ENCODE measurements around the gene SIRT7.
"Not testable (repeated sequence)": the region's sequence is repeated elsewhere in the genome, so short reads cannot be mapped to it uniquely, and the experiment has no call there.

SIRT7 gene

DNA sequence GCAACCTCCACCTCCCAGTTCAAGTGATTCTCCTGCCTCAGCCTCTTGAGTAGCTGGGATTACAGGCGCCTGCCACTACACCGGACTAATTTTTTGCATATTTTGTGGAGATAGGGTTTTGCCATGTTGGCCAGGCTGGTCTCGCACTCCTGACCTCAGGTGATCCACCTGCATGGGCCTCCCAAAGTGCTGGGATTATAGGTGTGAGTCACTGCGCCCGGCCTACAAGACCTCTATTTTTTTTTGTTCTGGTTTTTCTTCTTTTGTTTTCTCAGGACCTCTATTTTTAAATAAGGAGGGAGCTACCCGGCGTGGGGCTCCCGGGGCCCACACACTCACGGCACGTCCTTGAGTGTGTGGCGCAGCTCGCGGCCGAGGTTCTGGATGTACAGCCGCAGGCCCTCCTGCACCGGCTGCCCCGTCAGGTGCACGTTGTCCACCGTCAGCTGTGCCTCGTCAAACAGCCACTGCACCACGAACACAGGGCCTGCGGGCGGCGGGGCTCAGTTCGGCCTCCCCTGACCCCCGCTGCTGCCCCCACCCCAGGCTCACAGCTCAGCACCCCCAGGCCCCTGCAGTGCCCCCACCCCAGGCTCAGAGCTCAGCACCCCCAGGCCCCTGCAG, 37.2 kb upstream of the SIRT7 start:
- DNase-seq = no peak

DNA sequence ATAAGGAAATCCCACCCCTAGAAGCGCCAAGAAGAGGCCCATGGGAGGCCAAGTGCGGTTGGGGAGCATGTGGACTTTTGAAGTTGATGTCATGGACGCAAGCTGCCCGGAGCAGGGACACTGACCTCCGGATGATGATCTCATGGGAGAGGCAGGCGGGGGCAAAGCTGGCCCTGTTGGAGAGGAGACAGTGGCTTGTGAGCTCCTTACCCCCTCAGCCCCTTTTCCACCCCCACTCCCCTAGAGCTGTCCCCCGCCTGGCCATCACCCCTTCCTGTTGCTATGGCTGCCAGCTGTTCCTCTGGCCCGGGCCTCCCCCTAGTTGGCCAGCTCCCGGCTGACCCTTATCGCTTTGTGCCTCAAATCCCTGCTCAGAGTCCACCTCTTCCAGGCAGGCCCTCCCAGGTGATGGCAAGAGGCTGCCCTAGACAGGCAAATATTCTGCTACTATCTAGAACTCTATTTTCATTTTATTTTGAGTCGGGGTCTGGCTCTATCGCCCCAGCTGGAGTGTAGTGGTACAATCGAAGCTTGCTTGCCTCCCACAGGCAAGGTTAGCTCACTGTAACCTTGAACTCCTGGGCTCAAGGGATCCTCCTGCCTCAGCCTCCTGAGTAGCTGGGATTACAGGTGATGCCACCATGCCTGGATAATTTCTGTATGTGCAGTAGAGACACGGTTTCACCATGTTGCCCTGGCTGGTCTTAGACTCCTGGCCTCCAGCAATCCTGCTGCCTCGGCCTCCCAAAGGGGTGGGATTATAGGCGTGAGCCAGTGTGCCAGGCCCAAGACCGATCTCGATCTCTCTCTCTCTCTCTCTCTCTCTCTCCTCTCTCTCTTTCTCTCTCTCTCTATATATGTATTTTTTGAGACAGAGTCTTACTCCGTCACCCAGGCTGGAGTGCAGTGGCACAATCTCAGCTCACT, 36.4 kb upstream of the SIRT7 start:
- no peak for DNase-seq

DNA sequence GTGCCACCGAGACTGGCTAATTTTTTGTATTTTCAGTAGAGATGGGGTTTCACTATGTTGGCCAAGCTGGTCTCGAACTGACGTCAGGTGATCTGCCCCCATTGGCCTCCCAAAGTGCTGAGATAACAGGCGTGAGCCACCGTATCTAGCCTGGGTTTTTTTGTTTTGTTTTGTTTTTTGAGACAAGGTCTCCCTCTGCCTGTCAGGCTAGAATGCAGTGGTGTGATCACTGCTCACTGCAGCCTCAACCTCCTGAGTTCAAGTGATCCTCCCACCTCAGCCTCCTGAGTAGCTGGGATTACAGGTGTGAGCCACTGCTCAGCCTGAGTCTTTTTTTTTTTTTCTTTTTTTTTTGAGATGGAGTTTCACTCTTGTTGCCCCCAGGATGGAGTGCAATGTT, 35.5 kb upstream of the SIRT7 start:
- not testable (repeated sequence) for DNase-seq

DNA sequence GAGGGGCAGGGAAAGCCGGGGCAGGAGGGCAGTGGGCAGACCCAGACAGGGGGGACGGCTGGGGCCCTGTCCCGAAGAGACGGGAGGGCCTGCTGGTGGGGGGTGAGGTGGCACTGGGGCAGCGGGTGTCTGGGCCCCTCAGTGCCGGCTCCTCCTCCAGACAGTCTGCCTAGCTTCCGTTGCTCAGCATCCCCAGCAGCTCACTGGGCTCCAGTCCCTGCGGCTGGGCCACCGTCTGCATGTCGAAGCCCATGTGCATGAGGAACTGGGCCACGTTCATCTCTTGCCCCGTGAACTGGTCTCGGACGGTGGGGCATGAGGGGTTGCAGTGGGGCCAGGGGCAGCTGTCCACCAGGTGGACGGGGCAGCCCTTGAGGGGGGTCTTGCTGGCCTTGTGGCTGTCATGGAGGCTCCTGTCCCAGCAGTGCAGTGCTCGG, 34.8 kb upstream of the SIRT7 start:
- DNase-seq = no peak

DNA sequence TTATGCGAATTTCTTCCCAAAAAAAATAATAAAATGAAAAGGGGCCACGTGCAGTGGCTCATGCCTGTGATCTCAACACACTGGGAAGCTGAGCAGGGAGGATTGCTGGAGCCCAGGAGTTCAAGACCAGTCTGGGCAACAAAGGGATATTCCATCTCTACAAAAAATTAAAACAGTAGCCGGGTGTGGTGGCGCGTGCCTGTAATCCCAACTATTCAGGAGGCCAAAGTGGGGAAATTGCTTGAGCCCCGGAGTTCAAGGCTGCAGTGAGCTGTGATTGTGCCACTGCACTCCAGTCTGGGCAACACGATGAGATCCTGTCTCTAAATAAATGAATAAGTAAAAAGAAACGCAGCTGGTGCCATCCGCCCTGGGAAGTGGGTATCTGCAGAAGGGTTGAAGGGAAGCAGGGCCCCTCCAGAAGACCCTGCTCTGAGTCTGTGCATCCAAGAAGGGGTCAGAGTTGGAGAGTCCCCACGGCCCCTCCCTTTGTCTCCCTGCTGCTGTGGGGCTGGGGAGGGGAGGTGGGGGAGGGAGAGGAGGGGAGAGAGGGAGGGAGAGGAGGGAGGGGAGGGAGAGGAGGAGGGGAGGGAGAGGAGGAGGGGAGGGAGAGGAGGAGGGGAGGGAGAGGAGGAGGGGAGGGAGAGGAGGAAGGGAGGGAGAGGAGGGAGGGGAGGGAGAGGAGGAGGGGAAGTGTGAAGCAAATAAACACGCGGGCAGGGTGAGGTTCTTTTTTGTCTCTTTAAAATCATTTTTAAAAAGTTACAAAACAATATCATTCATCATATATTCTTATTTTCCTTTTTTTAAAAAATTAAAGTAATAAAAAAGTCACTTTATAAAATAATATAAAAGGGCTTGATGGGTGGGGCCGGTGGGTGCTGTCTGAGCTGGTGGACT, 34.1 kb upstream of the SIRT7 start:
- DNase-seq = no peak

DNA sequence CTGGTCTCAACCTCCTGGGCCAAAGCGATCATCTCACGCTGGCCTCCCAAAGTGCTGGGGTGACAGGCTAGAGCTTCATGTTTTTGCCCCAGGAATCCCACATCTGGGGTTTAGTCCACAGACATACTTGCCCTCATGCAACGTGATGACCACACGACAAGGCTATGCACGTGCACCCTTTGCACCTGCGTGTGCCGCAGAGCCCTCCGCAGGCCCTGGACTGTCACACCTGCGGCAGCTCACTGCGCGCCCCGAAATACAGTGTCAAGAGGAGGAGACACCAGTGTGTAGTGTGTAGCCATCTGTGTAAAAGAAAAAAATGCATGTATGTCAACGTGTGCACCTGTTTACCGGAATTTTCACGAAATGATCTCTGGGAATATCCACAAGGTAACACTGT, 32.5 kb upstream of the SIRT7 start:
- DNase-seq = no peak

DNA sequence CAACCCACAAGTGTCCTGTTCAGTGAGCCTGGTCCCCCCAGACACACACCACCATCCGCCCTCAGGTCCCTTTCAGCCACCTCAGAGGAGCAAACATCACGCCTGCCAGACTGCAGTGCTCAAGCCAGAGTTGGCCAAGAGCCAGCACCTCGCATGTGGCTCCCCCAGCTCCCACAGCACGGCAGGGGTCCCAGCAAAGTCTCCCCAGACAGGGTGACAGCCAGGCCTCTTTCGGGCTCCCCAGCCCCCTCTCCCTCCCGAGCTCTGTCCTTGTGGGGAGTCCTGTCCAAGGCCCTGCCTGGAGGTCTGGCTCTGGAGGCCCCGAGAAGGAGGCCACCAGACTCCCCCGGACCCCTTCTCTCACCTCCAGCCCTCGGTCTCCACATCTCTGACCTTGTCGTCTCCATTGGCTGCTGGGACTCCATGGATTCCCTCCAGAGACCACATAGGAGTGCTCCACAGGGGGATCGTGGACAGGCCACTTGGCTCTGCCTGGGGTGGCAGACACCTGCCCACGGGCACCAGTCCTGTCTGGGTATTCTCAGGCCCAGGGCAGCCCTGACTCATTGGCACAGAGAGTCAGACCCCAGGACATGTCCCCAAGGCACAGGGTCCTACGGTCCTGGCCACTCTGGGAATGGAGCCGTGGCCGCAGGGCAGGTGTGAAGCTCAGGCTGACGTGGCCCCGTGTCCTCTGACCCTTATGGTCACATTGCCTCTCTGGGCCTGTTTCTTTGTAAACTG, 30.8 kb upstream of the SIRT7 start:
- DNase-seq = no peak

DNA sequence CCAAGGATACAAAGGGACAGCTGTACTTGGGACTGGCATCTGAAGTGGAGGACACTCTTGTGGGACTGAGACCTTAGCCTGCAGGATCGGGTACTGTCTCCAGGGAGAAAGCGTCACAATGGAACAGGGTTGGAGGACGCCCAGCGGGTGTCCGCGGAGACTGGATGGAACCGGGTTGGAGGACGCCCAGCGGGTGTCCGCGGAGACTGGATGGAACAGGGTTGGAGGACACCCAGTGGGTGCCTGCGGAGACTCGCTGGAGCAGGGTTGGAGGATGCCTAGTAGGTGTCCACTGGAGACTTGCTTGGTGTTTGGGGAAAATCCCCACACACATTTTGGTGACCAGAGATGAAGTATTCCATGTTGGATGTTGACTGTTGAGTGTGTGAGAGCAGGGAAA, 29.2 kb upstream of the SIRT7 start, which contains the start of gene MYADML2:
Gene MYADML2, minus strand, starts transcription at position 45 of the 400 bp plus-strand sequence. CDS start 5,492 bp downstream, outside the sequence.
- DNase-seq = peak in 1 of 51 donors; percentile 31

DNA sequence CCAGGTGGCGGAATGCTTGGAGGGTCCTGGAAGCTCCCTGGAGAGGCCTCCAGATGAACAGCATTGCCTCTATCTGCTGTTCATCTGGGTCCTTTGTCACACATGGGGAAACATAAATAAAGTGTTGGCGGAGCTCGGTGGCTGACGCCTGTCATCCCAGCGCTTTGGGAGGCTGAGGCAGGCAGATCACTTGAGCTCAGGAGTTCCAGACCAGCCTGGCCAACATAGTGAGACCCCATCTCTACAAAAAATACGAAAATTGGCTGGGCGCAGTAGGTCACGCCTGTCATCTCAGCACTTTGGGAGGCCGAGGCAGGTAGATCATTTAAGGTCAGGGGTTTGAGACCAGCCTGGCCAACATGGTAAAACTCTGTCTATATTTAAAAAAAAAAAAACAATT, 26.9 kb upstream of the SIRT7 start:
- no peak for DNase-seq

DNA sequence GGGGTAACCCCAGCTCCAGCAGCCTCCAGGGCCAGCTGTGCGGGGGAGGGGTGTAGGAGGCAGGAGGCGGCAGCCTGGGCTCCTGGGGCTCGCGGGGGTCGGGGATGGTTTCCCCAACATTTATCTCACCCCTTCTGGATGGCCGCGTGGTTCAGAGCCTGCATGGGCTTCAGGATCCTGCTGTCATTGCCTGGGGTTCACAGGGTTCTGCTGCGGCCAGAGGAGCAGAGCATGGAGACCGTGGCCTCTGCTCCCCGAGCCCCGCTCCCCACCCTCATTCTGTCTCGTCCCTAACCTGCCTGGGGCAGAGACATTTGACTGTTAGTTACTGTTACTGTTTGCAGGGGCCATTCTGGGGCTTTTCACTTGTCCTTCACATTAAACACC, 24.2 kb upstream of the SIRT7 start:
- DNase-seq = no peak

DNA sequence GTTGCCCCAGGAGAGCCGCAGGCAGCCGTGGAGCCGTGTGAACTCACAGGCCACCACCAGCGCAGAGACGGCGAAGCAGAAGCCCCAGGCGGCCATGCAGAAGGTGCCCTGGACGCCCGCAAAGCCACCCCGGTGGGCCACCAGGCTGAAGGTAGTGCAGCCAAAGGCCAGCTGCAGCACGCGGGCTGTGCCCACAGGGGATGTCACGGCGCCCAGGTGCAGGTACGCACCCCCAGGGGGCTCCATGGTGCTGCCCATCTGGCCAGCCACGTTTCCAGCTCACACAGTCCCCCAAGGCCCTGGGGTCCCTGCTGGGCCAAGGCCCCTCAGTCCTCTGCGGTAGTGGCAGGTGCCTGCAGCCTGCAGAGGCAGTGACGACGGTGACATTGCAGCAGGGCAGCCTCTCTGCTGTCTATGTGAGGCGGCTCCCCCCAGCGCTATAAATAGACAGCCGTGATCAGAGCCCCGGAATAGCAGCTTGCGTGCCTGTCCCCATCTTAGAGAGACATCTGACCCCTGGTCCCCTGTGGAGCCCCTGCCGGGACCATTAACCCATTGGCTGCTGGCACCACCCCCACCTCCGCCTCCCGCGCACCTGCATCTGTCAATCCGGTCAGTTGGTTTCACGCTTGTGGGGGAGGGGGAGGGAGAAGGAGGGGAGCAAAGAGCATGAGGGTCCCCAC, 23.6 kb upstream of the SIRT7 start:
- DNase-seq = peak in 5 of 51 donors; percentile 15 to 34 (median 22)

DNA sequence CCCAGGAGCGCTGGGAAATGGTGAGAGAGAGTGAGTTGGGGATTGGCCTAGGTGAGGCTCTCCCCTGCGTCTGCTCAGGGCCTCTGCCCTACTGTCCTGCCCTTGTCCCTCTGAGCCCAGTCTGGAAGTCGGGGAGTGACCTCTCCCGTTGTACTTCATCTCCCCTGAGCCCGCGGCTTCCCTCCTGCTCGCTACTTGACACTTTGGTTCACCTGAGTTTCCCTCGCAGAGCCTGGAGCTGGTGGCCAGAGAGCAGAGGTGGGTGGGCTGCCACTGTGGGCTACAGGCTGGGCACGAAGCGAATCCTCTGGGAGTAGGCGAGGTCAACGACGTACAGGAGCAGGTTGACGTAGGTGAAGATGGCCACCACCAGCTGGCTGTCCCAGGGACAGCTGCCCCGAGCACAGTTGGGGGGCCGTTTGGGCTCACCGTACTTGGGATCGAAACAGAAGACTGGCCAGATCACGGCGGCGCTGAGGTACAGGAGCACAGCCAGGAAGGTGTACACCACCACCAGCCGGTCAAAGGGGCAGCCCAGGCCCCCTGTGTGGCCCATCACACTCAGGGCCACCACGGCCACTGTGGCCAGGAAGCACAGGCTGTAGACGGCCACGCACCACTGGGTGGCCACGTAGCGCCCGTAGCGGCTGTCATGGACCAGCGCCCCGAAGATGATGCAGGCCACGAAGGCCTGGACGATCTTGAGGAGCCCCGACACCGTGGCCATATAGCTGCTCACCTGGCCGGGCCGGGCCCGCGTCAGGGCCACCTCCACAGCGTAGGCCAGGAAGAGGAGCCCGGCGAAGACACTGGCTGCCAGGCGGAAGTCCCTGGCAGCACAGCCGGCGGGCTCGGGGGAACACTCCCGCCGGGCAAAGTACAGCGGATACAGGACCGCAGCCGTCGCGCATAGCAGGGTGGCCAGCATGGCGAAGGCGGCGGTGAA, 22.8 kb upstream of the SIRT7 start:
- DNase-seq = no peak

DNA sequence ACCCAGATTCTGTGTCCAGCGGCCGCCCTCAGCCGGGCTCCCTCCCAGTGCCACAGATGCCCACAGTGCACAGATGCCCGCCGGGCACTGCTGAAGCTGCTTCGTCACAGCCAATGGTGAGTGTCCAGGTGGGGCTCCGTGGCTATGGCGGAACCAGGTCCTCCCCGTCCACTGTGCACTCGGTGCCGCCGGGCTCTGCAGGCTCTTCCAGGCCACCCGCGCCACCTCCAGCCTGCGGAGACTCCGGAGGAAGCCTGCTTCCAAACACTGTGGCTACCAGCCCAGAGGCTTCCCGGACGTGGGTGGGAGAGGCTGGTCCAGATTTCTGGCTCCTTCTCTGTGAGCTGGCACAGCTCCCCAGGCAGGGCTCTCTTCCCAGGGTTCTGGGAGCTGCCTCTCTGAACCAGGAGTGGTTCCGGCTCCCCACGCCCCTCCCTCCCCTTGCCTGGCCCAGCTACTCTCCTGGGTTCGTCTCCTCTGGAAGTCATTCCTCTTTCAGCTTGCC, 22.0 kb upstream of the SIRT7 start:
- DNase-seq = peak in 41 of 51 donors; percentile 8 to 86 (median 52)

DNA sequence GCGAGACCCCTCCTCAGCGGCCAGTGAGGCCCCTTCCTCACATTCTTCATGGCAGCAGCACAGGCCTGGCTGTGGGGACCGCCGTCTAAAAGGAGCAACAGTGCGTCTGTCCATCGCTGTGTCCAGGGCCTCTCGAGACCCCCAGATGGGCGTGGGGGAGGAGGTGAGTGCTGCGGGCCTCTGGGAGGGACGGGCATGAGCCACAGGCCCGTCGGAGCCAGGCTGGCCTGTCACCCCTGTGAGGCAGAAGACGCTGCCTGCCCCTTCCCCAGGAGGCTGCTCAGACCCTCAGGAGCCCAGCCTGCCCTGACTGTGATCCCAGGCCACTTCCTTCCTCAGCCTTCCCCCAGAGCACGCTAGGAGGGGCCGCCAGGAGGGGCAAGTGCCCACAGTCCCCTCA, 21.2 kb upstream of the SIRT7 start:
- DNase-seq = no peak

DNA sequence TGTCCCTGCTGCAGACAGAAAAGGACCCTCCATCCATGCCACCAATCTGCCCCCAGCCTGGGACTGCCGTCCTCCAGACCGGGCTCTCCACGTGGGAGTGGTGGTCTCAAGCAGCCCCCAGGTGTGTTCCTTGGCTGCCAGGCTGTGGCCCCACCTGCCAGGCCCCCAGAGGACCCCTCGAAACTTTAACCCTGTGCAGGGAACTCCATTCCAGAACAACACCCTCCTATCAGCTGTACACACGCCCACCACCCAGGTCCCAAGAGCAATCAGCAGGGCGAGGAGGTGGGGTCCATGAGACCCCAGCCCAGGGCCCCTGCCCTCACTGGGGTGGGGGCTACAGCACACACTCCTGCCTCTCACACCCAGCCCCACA, 17.7 kb upstream of the SIRT7 start:
- no peak for DNase-seq

DNA sequence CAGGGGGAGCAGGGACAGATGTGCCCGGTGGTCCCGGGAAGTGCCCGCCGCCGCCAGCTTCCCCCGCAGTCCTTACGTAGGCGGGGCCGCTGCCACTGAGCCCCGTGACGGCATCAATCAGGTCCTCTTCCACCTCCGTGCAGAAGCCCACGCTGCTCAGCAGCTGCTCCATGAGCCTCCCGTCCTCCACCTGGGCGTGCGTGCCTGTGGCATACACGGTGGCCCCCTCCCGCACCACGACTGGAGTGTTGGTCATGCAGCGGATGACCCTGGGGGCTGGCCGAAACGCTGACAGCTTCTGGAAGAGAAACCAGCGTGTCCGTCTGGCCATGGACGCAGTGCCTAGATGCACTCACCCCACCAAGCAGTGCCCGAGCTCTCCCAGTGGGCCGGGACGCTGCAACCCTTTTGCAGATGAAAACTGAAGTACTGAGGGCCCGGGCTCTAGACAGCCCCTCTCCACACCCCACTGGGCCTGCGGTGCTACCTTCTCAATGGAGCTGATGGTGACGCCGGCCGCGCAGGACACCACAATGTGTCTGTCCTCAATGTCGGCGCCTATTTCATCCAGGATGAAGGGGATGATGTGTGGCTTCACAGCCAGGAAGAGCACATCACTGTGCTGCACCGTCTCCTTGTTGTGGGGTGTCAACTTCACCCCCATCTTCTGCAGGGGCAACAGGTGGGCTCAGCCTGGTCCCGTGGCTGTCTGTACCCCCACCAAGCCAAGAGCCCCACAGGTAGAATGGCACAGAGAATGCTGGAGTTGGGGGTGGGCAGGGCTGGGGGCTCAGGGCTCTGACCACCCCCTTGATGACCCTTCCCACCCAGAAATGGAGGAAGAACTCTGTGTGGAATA, 17.1 kb upstream of the SIRT7 start:
- no peak for DNase-seq

DNA sequence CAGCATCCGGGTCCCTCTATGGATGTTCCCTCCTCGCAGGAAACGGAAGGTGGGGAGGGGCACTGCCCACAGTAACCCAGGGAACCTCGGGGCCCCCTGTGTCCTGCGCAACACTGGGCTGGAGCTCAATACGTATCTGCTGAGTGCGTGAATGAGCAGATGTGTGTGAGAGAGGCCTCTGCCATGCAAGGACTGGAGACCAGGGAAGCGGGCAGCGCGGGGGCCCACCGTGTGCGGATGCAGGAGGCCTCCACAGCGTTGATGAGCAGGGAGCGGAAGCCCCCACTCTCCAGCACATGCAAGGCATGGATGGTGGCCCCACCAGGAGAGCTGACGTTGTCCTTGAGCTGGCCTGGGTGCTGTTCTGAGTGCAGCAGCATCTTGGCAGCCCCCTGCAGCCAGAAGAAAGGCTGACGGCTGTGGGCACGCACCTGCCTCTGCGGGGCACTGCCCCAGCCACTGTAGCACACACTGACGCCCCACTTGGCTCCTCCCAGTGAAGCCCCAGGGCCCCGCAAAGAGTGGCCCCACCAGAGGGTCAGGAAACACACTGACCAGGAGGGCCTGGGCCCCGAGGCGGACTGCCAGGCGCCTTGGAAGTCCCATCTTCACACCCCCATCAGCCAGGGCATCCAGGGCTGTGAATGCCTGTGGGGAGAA, 16.3 kb upstream of the SIRT7 start:
- no peak for DNase-seq

Data from hypothalamus (tissue), 51 donors.